ENCODE results near the gene WDR7. TPM values are rescaled to one million over a fixed set of nuclear protein-coding genes. Genes with fewer than 3 reads are reported as not detected.

Gene WDR7
- total RNA-seq, 4 donors from 2014 or later = 23.1 to 48.6 (median 30.3) TPM

- Histone ChIP-seq H3K27me3 (no peaks in the 10 kb centered on the region), H3K27ac (replicated peaks in 1 of 4) (no peak overlapping the region), H3K4me3 (no peak overlapping the region), H3K36me3 (peaks cover 10 to 52% (median 30%) of the 10 kb centered on the region in 4 donors), H3K9me3 (no peaks in the 10 kb centered on the region), H3K4me1 (no peaks in the 10 kb centered on the region)
- 92% methylated on average over 3 of the region's 3 CpGs for WGBS
- TF ChIP-seq POLR2A (IDR thresholded peaks at IDR 0.05; ENCODE audit: low read depth) = no peak
- TF ChIP-seq CTCF (IDR thresholded peaks at IDR 0.05) = no peak
- TF ChIP-seq EP300 (IDR thresholded peaks at IDR 0.05) = no peak
- no peak for TF ChIP-seq POLR2AphosphoS5 (IDR thresholded peaks at IDR 0.05)
- intact Hi-C loops (cut with DNase I) = no loop called here
- DNase-seq (ENCODE audit: extremely low spot score) = no peak
These were observed 33.1 kb downstream of the WDR7 start for GRCh38 chr18:56684277-56684676.

GRCh38 chr18:56691530-56691929, 40.4 kb downstream of the WDR7 start:
- Histone ChIP-seq H3K27ac (replicated peaks in 1 of 4) (no peak overlapping the region), H3K4me3 (no peak overlapping the region), H3K27me3 (no peaks in the 10 kb centered on the region), H3K9me3 (no peaks in the 10 kb centered on the region), H3K36me3 (peaks cover 7 to 55% (median 30%) of the 10 kb centered on the region in 4 donors), H3K4me1 (no peaks in the 10 kb centered on the region)
- WGBS = 96% methylated on average over 2 of the region's 2 CpGs
- DNase-seq (ENCODE audit: extremely low spot score) = no peak
- intact Hi-C loops (cut with DNase I) = no loop called here
- TF ChIP-seq POLR2AphosphoS5 (IDR thresholded peaks at IDR 0.05) (no peak), POLR2A (IDR thresholded peaks at IDR 0.05; ENCODE audit: low read depth) (no peak), CTCF (IDR thresholded peaks at IDR 0.05) (no peak), EP300 (IDR thresholded peaks at IDR 0.05) (no peak)

GRCh38 chr18:56696966-56697365, 45.8 kb downstream of the WDR7 start:
- intact Hi-C loops (cut with DNase I) = no loop called here
- Histone ChIP-seq H3K9me3 (no peaks in the 10 kb centered on the region), H3K27me3 (no peaks in the 10 kb centered on the region), H3K4me1 (no peaks in the 10 kb centered on the region), H3K27ac (replicated peaks in 1 of 4) (no peak overlapping the region), H3K4me3 (no peak overlapping the region), H3K36me3 (peaks cover 3 to 35% (median 19%) of the 10 kb centered on the region in 4 donors)
- WGBS = 76% methylated on average over 2 of the region's 2 CpGs
- DNase-seq (ENCODE audit: extremely low spot score) = no peak
- TF ChIP-seq CTCF (IDR thresholded peaks at IDR 0.05) (no peak), POLR2A (IDR thresholded peaks at IDR 0.05; ENCODE audit: low read depth) (no peak), EP300 (IDR thresholded peaks at IDR 0.05) (no peak), POLR2AphosphoS5 (IDR thresholded peaks at IDR 0.05) (no peak)

GRCh38 chr18:56702946-56703345, 51.8 kb downstream of the WDR7 start:
- TF ChIP-seq POLR2A (IDR thresholded peaks at IDR 0.05; ENCODE audit: low read depth) = no peak
- peak; percentile 21 to 32 (median 25) for TF ChIP-seq CTCF (IDR thresholded peaks at IDR 0.05)
- TF ChIP-seq EP300 (IDR thresholded peaks at IDR 0.05) = no peak
- peaks cover 0 to 9% (median 4%) of the 10 kb centered on the region in 4 donors for H3K36me3 ChIP-seq
- no peak overlapping the region for H3K27ac ChIP-seq (replicated peaks in 1 of 4)
- H3K27me3 ChIP-seq = no peaks in the 10 kb centered on the region
- H3K4me1 ChIP-seq = no peaks in the 10 kb centered on the region
- 70% methylated on average over 5 of the region's 5 CpGs for WGBS
- intact Hi-C loops (cut with DNase I) = no loop called here
- no peaks in the 10 kb centered on the region for H3K9me3 ChIP-seq
- DNase-seq (ENCODE audit: extremely low spot score) = no peak
- no peak overlapping the region for H3K4me3 ChIP-seq

GRCh38 chr18:56709463-56709862, 58.3 kb downstream of the WDR7 start:
- H3K4me3 ChIP-seq = no peak overlapping the region
- DNase-seq (ENCODE audit: extremely low spot score) = no peak
- 59% methylated on average over 2 of the region's 2 CpGs for WGBS
- H3K9me3 ChIP-seq = no peaks in the 10 kb centered on the region
- TF ChIP-seq POLR2AphosphoS5 (IDR thresholded peaks at IDR 0.05) = no peak
- no peak for TF ChIP-seq EP300 (IDR thresholded peaks at IDR 0.05)
- TF ChIP-seq POLR2A (IDR thresholded peaks at IDR 0.05; ENCODE audit: low read depth) = no peak
- no peak for TF ChIP-seq CTCF (IDR thresholded peaks at IDR 0.05)
- H3K27me3 ChIP-seq = no peaks in the 10 kb centered on the region
- no peak overlapping the region for H3K27ac ChIP-seq (replicated peaks in 1 of 4)
- no peaks in the 10 kb centered on the region for H3K4me1 ChIP-seq
- intact Hi-C loops (cut with DNase I) = no loop called here
- H3K36me3 ChIP-seq = peaks cover 0 to 8% (median 0%) of the 10 kb centered on the region in 4 donors
